SK-N-DZ (cell line): Measurements from ENCODE around the gene SLC39A8. TPM values are rescaled to one million over a fixed set of nuclear protein-coding genes. Genes with fewer than 3 reads are reported as not detected.
A peak's percentile ranks its signal among the peaks of the same experiment; 100 is the strongest.
"Not testable (repeated sequence)": the region's sequence is repeated elsewhere in the genome, so short reads cannot be mapped to it uniquely, and the experiment has no call there.

Experiments used
- DNase-seq: peaks from one replicate; pipeline ENCODE4 v3.0.0-alpha.2; 2015; ENCODE audit warnings: low spot score
- polyA plus RNA-seq, 2 experiments: library from polyadenylated mRNA; depleted of rRNA; stranded (reverse); fragments of >200 nt; gene quantifications; 2 replicates each; pipeline ENCODE4 v1.2.3, GENCODE V29; 2014

The SLC39A8 gene
- polyA plus RNA-seq (2014; cell fraction: cytosol; rRNA removed), result 6.1 and 8.4 TPM in 2 replicates
- polyA plus RNA-seq (2014; cell fraction: nucleus; rRNA removed), result 3.6 and 6.7 TPM in 2 replicates

GRCh38 chr4:102344954-102345794 lies at the start of gene SLC39A8:
SLC39A8 (minus strand) TSS chr4:102345482; CDS start chr4:102344662, 820 bp downstream.
- peak; percentile 83 for DNase-seq

- DNase-seq, result no peak
Observed at GRCh38 chr4:102392033-102392744, 46.9 kb upstream of the SLC39A8 start.

- no peak for DNase-seq
Observed at GRCh38 chr4:102390438-102390837, 45.2 kb upstream of the SLC39A8 start.

GRCh38 chr4:102388611-102389010 lies 43.3 kb upstream of the SLC39A8 start:
- no peak for DNase-seq

- no peak for DNase-seq
Observed at GRCh38 chr4:102387552-102388150, 42.4 kb upstream of the SLC39A8 start.

- no peak for DNase-seq
Observed at GRCh38 chr4:102386966-102387365, 41.7 kb upstream of the SLC39A8 start.

- DNase-seq, result not testable (repeated sequence)
Observed at GRCh38 chr4:102380253-102380652, 35.0 kb upstream of the SLC39A8 start.

GRCh38 chr4:102362922-102363432 lies 17.7 kb upstream of the SLC39A8 start:
- no peak for DNase-seq

- no peak for DNase-seq
Observed at GRCh38 chr4:102358128-102358527, 12.8 kb upstream of the SLC39A8 start.

GRCh38 chr4:102357637-102358036 lies 12.4 kb upstream of the SLC39A8 start:
- not testable (repeated sequence) for DNase-seq

GRCh38 chr4:102356562-102357202 lies 11.4 kb upstream of the SLC39A8 start:
- no peak for DNase-seq

- DNase-seq, result no peak
Observed at GRCh38 chr4:102355748-102356147, 10.5 kb upstream of the SLC39A8 start.

- no peak for DNase-seq
Observed at GRCh38 chr4:102354671-102355454, 9.6 kb upstream of the SLC39A8 start.

- DNase-seq, result no peak
Observed at GRCh38 chr4:102352781-102353180, 7.5 kb upstream of the SLC39A8 start.

- DNase-seq, result no peak
Observed at GRCh38 chr4:102350634-102351033, 5.4 kb upstream of the SLC39A8 start.

- DNase-seq, result no peak
Observed at GRCh38 chr4:102348701-102349100, 3.4 kb upstream of the SLC39A8 start.

GRCh38 chr4:102345795-102346100 lies 466 bp upstream of the SLC39A8 start:
- DNase-seq, result no peak

- DNase-seq, result peak; percentile 59
Observed at GRCh38 chr4:102344520-102344953, 745 bp downstream of the SLC39A8 start.

GRCh38 chr4:102343964-102344519 lies 1.2 kb downstream of the SLC39A8 start:
- DNase-seq, result no peak

GRCh38 chr4:102342404-102343074 lies 2.7 kb downstream of the SLC39A8 start:
- no peak for DNase-seq
